GM18517 (cell line): ENCODE data around the gene KLHL2.
"Not testable (repeated sequence)": the region's sequence is repeated elsewhere in the genome, so short reads cannot be mapped to it uniquely, and the experiment has no call there.

ENCODE experiments used
- ATAC-seq: cut with Tn5 transposase; IDR thresholded peaks from one replicate; pipeline ENCODE4 v1.9.1; 2021; ENCODE audit warnings: mild to moderate bottlenecking, moderate library complexity; ENCODE audit not compliant: unreplicated experiment

Gene KLHL2

GRCh38 chr4:165232623-165233433 is 25.5 kb downstream of the KLHL2 start:
- ATAC-seq: peak; percentile 62

GRCh38 chr4:165234766-165235165 is 27.4 kb downstream of the KLHL2 start:
- ATAC-seq: no peak

- not testable (repeated sequence) for ATAC-seq
These were observed 29.5 kb downstream of the KLHL2 start for GRCh38 chr4:165236852-165237251.

- ATAC-seq: peak; percentile 65
These were observed 30.8 kb downstream of the KLHL2 start for GRCh38 chr4:165238041-165238640.

GRCh38 chr4:165240761-165241160 is 33.4 kb downstream of the KLHL2 start:
- ATAC-seq: not testable (repeated sequence)

GRCh38 chr4:165244148-165244547 is 36.8 kb downstream of the KLHL2 start:
- ATAC-seq: not testable (repeated sequence)

- not testable (repeated sequence) for ATAC-seq
These were observed 37.3 kb downstream of the KLHL2 start for GRCh38 chr4:165244587-165245186.

- ATAC-seq: no peak
These were observed 40.7 kb downstream of the KLHL2 start for GRCh38 chr4:165248102-165248501.

GRCh38 chr4:165248904-165249303 is 41.5 kb downstream of the KLHL2 start:
- ATAC-seq: not testable (repeated sequence)

GRCh38 chr4:165254771-165255170 is 47.4 kb downstream of the KLHL2 start:
- not testable (repeated sequence) for ATAC-seq

GRCh38 chr4:165255439-165255838 is 48.1 kb downstream of the KLHL2 start:
- peak; percentile 95 for ATAC-seq

- peak; percentile 13 for ATAC-seq
These were observed 48.8 kb downstream of the KLHL2 start for GRCh38 chr4:165256074-165256659.

GRCh38 chr4:165259776-165260175 is 52.4 kb downstream of the KLHL2 start:
- ATAC-seq: not testable (repeated sequence)

GRCh38 chr4:165262306-165262705 is 54.9 kb downstream of the KLHL2 start:
- not testable (repeated sequence) for ATAC-seq

GRCh38 chr4:165263466-165263865 is 56.1 kb downstream of the KLHL2 start:
- not testable (repeated sequence) for ATAC-seq

- not testable (repeated sequence) for ATAC-seq
These were observed 62.6 kb downstream of the KLHL2 start for GRCh38 chr4:165269931-165270330.

GRCh38 chr4:165273443-165273842 is 66.1 kb downstream of the KLHL2 start:
- not testable (repeated sequence) for ATAC-seq

- ATAC-seq: not testable (repeated sequence)
These were observed 68.0 kb downstream of the KLHL2 start for GRCh38 chr4:165275357-165275756.

- ATAC-seq: not testable (repeated sequence)
These were observed 72.2 kb downstream of the KLHL2 start for GRCh38 chr4:165279531-165279930.

GRCh38 chr4:165284697-165285096 is 77.3 kb downstream of the KLHL2 start:
- not testable (repeated sequence) for ATAC-seq

- ATAC-seq: peak; percentile 89
These were observed 79.4 kb downstream of the KLHL2 start for GRCh38 chr4:165286619-165287340.
